Esophagus squamous epithelium (tissue), 4 donors: ENCODE measurements around the gene LRRC73.

Experiments
- CTCF ChIP-seq, 6 experiments: fragments of 450-650 bp in 4 of 6; fragments of 200-600 bp in 2 of 6; sonication (generic) in 2 of 6; IDR thresholded peaks; one replicate each; pipeline ENCODE4 v1.5.1; 2016 to 2019; ENCODE audit warnings: antibody characterized with exemption in 6 of 6, mild to moderate bottlenecking in 4 of 6, moderate library complexity in 4 of 6
- POLR2A ChIP-seq, 4 donors: fragments of 450-650 bp; IDR thresholded peaks; one replicate each; pipeline ENCODE4 v1.6.1; 2017; ENCODE audit warnings: antibody characterized with exemption in 4 of 4, mild to moderate bottlenecking in 4 of 4, moderate library complexity in 3 of 4

GRCh38 chr6:43475516-43475915 is 34.6 kb downstream of the LRRC73 start:
- TF ChIP-seq CTCF (IDR thresholded peaks at IDR 0.05) (no peak), POLR2A (IDR thresholded peaks at IDR 0.05) (no peak)
